ENCODE data around the gene DTNB. TPM values are rescaled to one million over a fixed set of nuclear protein-coding genes. Genes with fewer than 3 reads are reported as not detected.

The DTNB gene
- polyA plus RNA-seq, 1 of the 3 experiments (the other 2 are of a cell fraction): 15.3 TPM

DNA sequence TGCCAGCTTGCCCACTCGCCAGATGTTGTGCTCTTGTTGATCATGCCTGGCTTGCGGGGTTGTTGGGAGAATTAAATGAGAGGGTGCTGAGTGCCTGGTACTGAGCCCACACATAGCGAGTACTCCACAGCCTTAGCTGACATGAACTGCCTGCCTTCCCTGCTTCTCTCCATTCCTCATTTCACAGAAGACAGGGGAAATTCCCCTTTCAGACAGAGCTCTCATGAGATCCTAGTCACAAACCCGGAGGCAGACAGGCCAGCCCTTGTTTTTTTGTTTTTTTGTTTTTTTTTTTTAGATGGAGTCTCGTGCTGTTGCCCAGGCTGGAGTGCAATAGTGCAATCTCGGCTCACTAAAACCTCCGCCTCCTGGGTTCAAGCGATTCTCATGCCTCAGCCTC, 314.5 kb downstream of the DTNB start (continued):
- TF ChIP-seq, protein P1, sequence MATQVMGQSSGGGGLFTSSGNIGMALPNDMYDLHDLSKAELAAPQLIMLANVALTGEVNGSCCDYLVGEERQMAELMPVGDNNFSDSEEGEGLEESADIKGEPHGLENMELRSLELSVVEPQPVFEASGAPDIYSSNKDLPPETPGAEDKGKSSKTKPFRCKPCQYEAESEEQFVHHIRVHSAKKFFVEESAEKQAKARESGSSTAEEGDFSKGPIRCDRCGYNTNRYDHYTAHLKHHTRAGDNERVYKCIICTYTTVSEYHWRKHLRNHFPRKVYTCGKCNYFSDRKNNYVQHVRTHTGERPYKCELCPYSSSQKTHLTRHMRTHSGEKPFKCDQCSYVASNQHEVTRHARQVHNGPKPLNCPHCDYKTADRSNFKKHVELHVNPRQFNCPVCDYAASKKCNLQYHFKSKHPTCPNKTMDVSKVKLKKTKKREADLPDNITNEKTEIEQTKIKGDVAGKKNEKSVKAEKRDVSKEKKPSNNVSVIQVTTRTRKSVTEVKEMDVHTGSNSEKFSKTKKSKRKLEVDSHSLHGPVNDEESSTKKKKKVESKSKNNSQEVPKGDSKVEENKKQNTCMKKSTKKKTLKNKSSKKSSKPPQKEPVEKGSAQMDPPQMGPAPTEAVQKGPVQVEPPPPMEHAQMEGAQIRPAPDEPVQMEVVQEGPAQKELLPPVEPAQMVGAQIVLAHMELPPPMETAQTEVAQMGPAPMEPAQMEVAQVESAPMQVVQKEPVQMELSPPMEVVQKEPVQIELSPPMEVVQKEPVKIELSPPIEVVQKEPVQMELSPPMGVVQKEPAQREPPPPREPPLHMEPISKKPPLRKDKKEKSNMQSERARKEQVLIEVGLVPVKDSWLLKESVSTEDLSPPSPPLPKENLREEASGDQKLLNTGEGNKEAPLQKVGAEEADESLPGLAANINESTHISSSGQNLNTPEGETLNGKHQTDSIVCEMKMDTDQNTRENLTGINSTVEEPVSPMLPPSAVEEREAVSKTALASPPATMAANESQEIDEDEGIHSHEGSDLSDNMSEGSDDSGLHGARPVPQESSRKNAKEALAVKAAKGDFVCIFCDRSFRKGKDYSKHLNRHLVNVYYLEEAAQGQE (IDR thresholded peaks at IDR 0.05; ENCODE audit: low read depth, low read length): no peak
- TF ChIP-seq EZH2phosphoT487 (IDR thresholded peaks at IDR 0.05; ENCODE audit: borderline replicate concordance, low read depth) (no peak), FOSL2 (IDR thresholded peaks at IDR 0.05; ENCODE audit: borderline replicate concordance, low read depth) (no peak), RFX5 (IDR thresholded peaks at IDR 0.05; ENCODE audit: low read length) (no peak), POLR2AphosphoS5 (IDR thresholded peaks at IDR 0.05; ENCODE audit: low read depth, low read length) (no peak), GATA2 (CRISPR knock-in tag; IDR thresholded peaks at IDR 0.05) (no peak)

DNA sequence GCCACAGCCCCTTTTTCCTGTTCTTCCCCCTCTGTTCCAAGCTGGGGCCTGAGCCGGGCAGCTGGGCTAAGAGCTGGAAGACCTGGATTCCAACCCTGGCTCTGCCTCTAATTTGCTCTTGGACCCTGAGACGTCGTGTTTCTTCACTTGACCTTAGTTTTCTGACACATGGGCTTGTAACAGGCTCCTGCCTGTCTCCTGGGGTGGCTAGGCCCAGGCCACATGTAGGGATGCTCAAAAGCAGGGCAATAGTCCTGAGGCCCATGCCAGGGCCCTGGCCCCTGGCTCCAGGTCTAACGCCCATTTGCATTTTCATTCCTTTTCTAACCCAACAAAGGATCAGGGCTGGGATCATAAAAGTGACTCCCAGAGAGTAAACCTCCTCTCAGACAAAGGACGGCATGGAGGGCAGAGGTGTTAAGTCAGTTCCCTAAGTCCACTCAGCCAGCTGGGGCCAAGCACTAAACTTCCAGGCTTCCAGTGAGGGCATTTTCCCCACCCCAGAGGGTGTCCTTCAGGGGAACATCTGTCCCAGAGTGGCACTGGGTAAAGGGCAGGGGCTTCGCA, 315.0 kb downstream of the DTNB start:
- Histone ChIP-seq H2AFZ (ENCODE audit: low read depth) (no peak overlapping the region), H3F3A (replicated peaks; ENCODE audit: insufficient read depth) (no peaks in the 10 kb centered on the region), H4K20me1 (ENCODE audit: insufficient read depth) (no peaks in the 10 kb centered on the region), H3K4me1 (ENCODE audit: control insufficient read depth in 1 of 2, insufficient read depth in 2 of 2, low read depth in 1 of 2, low read length in 1 of 2) (peaks cover 0 to 10% of the 10 kb centered on the region in 2 experiments; a peak in 2 of 4 replicates), H3K9me3 (no peaks in the 10 kb centered on the region), H3K36me3 (replicated peaks in 1 of 2; ENCODE audit: control insufficient read depth in 1 of 2, insufficient read depth in 2 of 2, low read length in 1 of 2) (no peaks in the 10 kb centered on the region), H3K9ac (no peak overlapping the region), H3K79me2 (ENCODE audit: insufficient read depth) (no peaks in the 10 kb centered on the region), H3K27ac (ENCODE audit: low read depth in 2 of 2, low read length in 1 of 2) (no peak overlapping the region), H3K4me3 (ENCODE audit: low read depth in 2 of 2, low read length in 1 of 2) (no peak overlapping the region), H3K9me2 (no peaks in the 10 kb centered on the region), H3K27me3 (ENCODE audit: insufficient read depth) (no peaks in the 10 kb centered on the region), H3K4me2 (no peak overlapping the region)
- WGBS (ENCODE audit: low lambda C conversion rate): 92% methylated on average over 5 of the region's 6 CpGs
- no peak for DNase-seq
- TF ChIP-seq SIN3A (IDR thresholded peaks at IDR 0.05; ENCODE audit: borderline replicate concordance, low read depth, low read length) (no peak), JUND (IDR thresholded peaks at IDR 0.05) (no peak), TEAD4 (IDR thresholded peaks at IDR 0.05; ENCODE audit: borderline replicate concordance, insufficient read depth) (no peak), CHD2 (IDR thresholded peaks at IDR 0.05; ENCODE audit: low read length, partially characterized antibody) (no peak)
- ChIA-PET POLR2A (interaction anchor here (0.9 kb wide), 1 partner anchor 10 kb away, joined by 3 read pairs; no protein-coding TSS in a partner anchor), CTCF (interaction anchor here (0.7 to 6.3 kb wide), 5 partner anchors 14 to 130 kb away, joined by 3 to 57 read pairs (median 5); partner anchors contain the start of gene DNMT3A)

DNA sequence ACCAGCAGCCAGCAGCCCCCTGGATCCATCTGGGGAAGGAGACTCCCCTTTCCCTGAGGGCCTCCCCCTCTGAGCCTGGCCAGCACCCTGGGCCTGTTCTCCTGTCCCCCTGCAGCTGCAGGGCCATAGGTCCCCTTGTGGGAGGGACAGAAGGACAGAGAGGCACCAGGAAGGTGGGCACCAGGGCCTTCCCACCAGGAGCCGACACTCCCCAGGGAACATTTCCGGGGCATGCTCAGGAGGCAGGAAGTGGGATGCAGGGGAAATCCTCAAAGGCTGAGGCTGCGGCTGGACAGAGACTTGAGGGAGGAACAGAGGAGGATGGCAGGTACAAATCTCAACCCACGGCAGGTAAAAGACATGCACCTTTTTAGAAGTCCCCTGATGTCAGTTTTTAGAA, 317.3 kb downstream of the DTNB start:
- Histone ChIP-seq H3K36me3 (replicated peaks in 1 of 2; ENCODE audit: control insufficient read depth in 1 of 2, insufficient read depth in 2 of 2, low read length in 1 of 2) (no peaks in the 10 kb centered on the region), H3K27ac (ENCODE audit: low read depth in 2 of 2, low read length in 1 of 2) (no peak overlapping the region), H3K4me3 (ENCODE audit: low read depth in 2 of 2, low read length in 1 of 2) (no peak overlapping the region), H3K27me3 (ENCODE audit: insufficient read depth) (no peaks in the 10 kb centered on the region), H3K4me2 (no peak overlapping the region), H3K79me2 (ENCODE audit: insufficient read depth) (no peaks in the 10 kb centered on the region), H4K20me1 (ENCODE audit: insufficient read depth) (no peaks in the 10 kb centered on the region), H3K9ac (no peak overlapping the region), H3K4me1 (ENCODE audit: control insufficient read depth in 1 of 2, insufficient read depth in 2 of 2, low read depth in 1 of 2, low read length in 1 of 2) (no peaks in the 10 kb centered on the region), H3K9me3 (no peaks in the 10 kb centered on the region), H3F3A (replicated peaks; ENCODE audit: insufficient read depth) (no peaks in the 10 kb centered on the region), H3K9me2 (no peaks in the 10 kb centered on the region), H2AFZ (ENCODE audit: low read depth) (no peak overlapping the region)
- POLR2A ChIA-PET: no interaction called here
- CTCF ChIA-PET: no interaction called here
- DNase-seq: no peak
- TF ChIP-seq JUND (IDR thresholded peaks at IDR 0.05) (no peak), NRF1 (IDR thresholded peaks at IDR 0.05; ENCODE audit: low read depth, low read length) (no peak)
- TF ChIP-seq, protein P2, sequence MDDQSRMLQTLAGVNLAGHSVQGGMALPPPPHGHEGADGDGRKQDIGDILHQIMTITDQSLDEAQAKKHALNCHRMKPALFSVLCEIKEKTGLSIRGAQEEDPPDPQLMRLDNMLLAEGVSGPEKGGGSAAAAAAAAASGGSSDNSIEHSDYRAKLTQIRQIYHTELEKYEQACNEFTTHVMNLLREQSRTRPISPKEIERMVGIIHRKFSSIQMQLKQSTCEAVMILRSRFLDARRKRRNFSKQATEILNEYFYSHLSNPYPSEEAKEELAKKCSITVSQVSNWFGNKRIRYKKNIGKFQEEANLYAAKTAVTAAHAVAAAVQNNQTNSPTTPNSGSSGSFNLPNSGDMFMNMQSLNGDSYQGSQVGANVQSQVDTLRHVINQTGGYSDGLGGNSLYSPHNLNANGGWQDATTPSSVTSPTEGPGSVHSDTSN (IDR thresholded peaks at IDR 0.05): no peak
- WGBS (ENCODE audit: low lambda C conversion rate): 73% methylated on average over 4 of the region's 4 CpGs

Data from SK-N-SH (cell line).